Lung (tissue), 12 donors: ENCODE data around the gene TBC1D22A. TPM values are rescaled to one million over a fixed set of nuclear protein-coding genes. Genes with fewer than 3 reads are reported as not detected.

Source experiments
- ATAC-seq: fragments of 200-7000 bp; cut with Tn5 transposase; one replicate; pipeline ENCODE4 v1.9.1; 2020; ENCODE audit warnings: moderate number of reproducible peaks; ENCODE audit not compliant: insufficient read depth, low FRiP score
- DNase-seq, 3 donors: peaks; one replicate each; pipeline ENCODE4 v3.0.0-alpha.2; 2013 to 2017
- H3K27ac ChIP-seq, 2 donors: one replicate each; pipeline ENCODE4 v1.5.1; 2013; ENCODE audit warnings: mild to moderate bottlenecking in 2 of 2, moderate library complexity in 2 of 2, control low read depth in 1 of 2, inconsistent platforms in 1 of 2, low read depth in 1 of 2, low read length in 1 of 2
- H3K27me3 ChIP-seq, 3 donors: one replicate each; pipeline ENCODE4 v1.5.1; 2013; ENCODE audit warnings: low read length in 2 of 3; ENCODE audit not compliant: control insufficient read depth in 3 of 3, insufficient read depth in 3 of 3
- H3K36me3 ChIP-seq, 4 donors: one replicate each; pipeline ENCODE4 v1.5.1; 2013; ENCODE audit warnings: low read length in 4 of 4, mild to moderate bottlenecking in 1 of 4, moderate library complexity in 1 of 4; ENCODE audit not compliant: control insufficient read depth in 4 of 4, insufficient read depth in 4 of 4
- H3K4me1 ChIP-seq, 5 donors: one replicate each; pipeline ENCODE4 v1.5.1; 2013; ENCODE audit warnings: low read length in 5 of 5, mild to moderate bottlenecking in 2 of 5, moderate library complexity in 1 of 5; ENCODE audit not compliant: control insufficient read depth in 5 of 5, insufficient read depth in 5 of 5
- H3K4me3 ChIP-seq: one replicate; pipeline ENCODE4 v1.5.1; 2013; ENCODE audit warnings: mild to moderate bottlenecking, control low read depth, moderate library complexity
- H3K9ac ChIP-seq, 2 donors: one replicate each; pipeline ENCODE4 v1.5.1; 2013; ENCODE audit warnings: low read length in 2 of 2, control low read depth in 1 of 2; ENCODE audit not compliant: insufficient read depth in 1 of 2
- H3K9me3 ChIP-seq, 4 donors: one replicate each; pipeline ENCODE4 v1.5.1; 2013; ENCODE audit warnings: low read length in 3 of 4, mild to moderate bottlenecking in 1 of 4, moderate library complexity in 1 of 4; ENCODE audit not compliant: control insufficient read depth in 4 of 4, insufficient read depth in 3 of 4
- WGBS, 2 donors: extraction: QIAGEN DNeasy Blood & Tissue Kit; methylation state at CpG; one replicate each; pipeline ENCODE4 v1.1.7; 2013; 5-methylcytosine and 5-hydroxymethylcytosine counted together
- polyA plus RNA-seq, 2 donors: library from polyadenylated mRNA; stranded (reverse); fragments of 200-250 nt; gene quantifications; one replicate each; pipeline ENCODE4 v1.2.1, GENCODE V29; 2013
- total RNA-seq, 2 donors: library from RNA; depleted of rRNA in 1 of 2; stranded (reverse); fragments of >200 nt in 1 of 2; gene quantifications; one replicate each; pipeline ENCODE4 v1.2.1, GENCODE V29; 2014 to 2021
- TF ChIP-seq, protein P1 (sequence below): IDR thresholded peaks from 2 replicates; pipeline ENCODE4 v1.5.1; 2012; ENCODE audit warnings: mild to moderate bottlenecking; ENCODE audit errors: control extremely low read depth, extremely low read depth
- donor health status: control.
- donor health status: control.
- donor health status: Bipolar disorder and iron deficiency.
- donor health status: healthy.
- donor health status: DM: yes; HTN: yes; CAD: no.

Gene TBC1D22A
- total and polyA plus RNA-seq, 4 donors: 20.2 to 38.4 (median 21.0) TPM

GRCh38 chr22:46835693-46836092, 73.2 kb downstream of the TBC1D22A start:
- WGBS, 2 donors: 97 to 99% methylated on average over 2 of the region's 2 CpGs
- Histone ChIP-seq H3K9ac (no peak overlapping the region), H3K4me3 (no peak overlapping the region), H3K4me1 (peaks cover 0 to 4% (median 0%) of the 10 kb centered on the region in 5 donors), H3K27ac (no peak overlapping the region), H3K27me3 (no peaks in the 10 kb centered on the region), H3K9me3 (peaks cover 0 to 8% (median 3%) of the 10 kb centered on the region in 4 donors), H3K36me3 (no peaks in the 10 kb centered on the region)
- DNase-seq (no peak), ATAC-seq (no peak)
- TF ChIP-seq, protein P1, sequence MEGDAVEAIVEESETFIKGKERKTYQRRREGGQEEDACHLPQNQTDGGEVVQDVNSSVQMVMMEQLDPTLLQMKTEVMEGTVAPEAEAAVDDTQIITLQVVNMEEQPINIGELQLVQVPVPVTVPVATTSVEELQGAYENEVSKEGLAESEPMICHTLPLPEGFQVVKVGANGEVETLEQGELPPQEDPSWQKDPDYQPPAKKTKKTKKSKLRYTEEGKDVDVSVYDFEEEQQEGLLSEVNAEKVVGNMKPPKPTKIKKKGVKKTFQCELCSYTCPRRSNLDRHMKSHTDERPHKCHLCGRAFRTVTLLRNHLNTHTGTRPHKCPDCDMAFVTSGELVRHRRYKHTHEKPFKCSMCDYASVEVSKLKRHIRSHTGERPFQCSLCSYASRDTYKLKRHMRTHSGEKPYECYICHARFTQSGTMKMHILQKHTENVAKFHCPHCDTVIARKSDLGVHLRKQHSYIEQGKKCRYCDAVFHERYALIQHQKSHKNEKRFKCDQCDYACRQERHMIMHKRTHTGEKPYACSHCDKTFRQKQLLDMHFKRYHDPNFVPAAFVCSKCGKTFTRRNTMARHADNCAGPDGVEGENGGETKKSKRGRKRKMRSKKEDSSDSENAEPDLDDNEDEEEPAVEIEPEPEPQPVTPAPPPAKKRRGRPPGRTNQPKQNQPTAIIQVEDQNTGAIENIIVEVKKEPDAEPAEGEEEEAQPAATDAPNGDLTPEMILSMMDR: no peak

DNA sequence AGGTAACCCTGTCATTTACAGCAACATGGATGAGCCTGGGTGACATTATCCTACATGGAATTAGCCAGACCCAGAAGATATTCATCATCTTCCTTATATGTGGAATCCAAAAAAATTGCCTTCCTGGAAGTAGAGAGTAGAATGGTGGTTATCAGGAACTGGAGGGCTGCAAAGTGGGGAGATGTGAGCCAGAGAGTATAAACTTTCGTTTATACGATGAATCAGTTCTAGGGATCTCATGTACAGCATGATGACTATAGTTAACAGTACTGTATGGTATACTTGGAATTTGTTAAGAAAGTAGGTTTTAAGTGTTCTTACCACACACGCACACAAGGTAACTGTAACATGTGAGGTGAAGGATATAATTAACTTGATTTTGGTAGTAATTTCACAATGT, 79.1 kb downstream of the TBC1D22A start:
- Histone ChIP-seq H3K4me1 (peaks cover 0 to 18% (median 0%) of the 10 kb centered on the region in 5 donors), H3K36me3 (no peaks in the 10 kb centered on the region), H3K9ac (no peak overlapping the region), H3K27me3 (no peaks in the 10 kb centered on the region), H3K4me3 (no peak overlapping the region), H3K27ac (no peak overlapping the region), H3K9me3 (peaks cover 0 to 1% (median 0%) of the 10 kb centered on the region in 4 donors)
- DNase-seq (no peak), ATAC-seq (no peak)
- TF ChIP-seq, protein P1: no peak
- WGBS, 2 donors: 97 to 98% methylated on average over 3 of the region's 3 CpGs

DNA sequence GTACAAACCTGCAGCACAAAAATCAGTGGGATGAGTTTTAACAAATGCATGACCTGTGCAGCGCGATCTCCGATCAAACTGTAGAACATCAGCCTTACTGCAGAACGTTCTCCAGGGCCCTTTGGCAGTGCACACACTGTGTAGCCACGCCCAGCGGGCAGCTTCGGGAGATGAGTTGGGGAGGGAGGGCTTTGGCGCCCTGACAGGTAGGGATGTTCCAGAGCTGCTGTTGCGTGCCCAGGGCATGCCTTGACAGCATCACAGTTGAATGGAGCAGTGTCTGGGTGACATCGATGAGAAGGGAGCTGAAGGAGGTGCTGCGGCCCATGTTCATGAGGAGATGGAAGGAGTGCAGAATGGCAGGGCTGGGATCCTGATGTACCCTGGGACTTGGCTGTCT, 80.2 kb downstream of the TBC1D22A start:
- TF ChIP-seq, protein P1: no peak
- Histone ChIP-seq H3K27me3 (no peaks in the 10 kb centered on the region), H3K4me3 (no peak overlapping the region), H3K36me3 (no peaks in the 10 kb centered on the region), H3K4me1 (peaks cover 0 to 21% (median under 1%) of the 10 kb centered on the region in 5 donors), H3K27ac (no peak overlapping the region), H3K9me3 (no peaks in the 10 kb centered on the region), H3K9ac (no peak overlapping the region)
- 92 to 95% methylated on average over 11 of the region's 11 CpGs for WGBS, 2 donors
- DNase-seq: no peak
- ATAC-seq: no peak

DNA sequence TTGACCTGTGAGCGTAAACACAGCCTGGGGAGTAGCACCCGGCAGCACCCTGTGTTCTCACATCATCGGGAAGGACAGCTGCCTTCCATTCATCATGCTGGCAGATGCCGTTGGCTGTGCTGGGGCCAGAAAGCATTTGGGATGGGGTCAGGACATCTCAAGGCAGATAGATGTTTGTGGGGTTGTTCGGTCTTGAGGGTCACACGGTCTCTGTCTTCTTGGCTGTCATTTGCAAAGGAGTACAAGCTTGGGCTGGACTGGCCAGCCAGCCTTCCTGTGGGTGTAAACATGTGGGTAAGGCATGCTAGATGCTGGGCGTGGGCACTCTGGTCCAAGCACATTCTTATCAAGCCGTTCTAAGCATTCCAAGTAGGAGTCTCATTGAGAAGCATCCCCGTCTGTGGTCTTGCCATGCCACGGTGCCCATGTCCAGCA, 81.4 kb downstream of the TBC1D22A start:
- ATAC-seq: no peak
- no peaks in the 10 kb centered on the region for H3K9me3 ChIP-seq

More for the DNA sequence above, 81.4 kb downstream of the TBC1D22A start:
- Histone ChIP-seq H3K36me3 (no peaks in the 10 kb centered on the region), H3K4me1 (peaks cover 0 to 30% (median 3%) of the 10 kb centered on the region in 5 donors), H3K9ac (no peak overlapping the region), H3K4me3 (no peak overlapping the region), H3K27ac (no peak overlapping the region), H3K27me3 (no peaks in the 10 kb centered on the region)
- WGBS, 2 donors: 66 to 77% methylated on average over 10 of the region's 10 CpGs
- TF ChIP-seq, protein P1: no peak
- no peak for DNase-seq
